ENCODE measurements around the gene TCEAL5.
"Not testable (repeated sequence)": the region's sequence is repeated elsewhere in the genome, so short reads cannot be mapped to it uniquely, and the experiment has no call there.

Gene TCEAL5, protein sequence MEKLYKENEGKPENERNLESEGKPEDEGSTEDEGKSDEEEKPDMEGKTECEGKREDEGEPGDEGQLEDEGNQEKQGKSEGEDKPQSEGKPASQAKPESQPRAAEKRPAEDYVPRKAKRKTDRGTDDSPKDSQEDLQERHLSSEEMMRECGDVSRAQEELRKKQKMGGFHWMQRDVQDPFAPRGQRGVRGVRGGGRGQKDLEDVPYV

DNA sequence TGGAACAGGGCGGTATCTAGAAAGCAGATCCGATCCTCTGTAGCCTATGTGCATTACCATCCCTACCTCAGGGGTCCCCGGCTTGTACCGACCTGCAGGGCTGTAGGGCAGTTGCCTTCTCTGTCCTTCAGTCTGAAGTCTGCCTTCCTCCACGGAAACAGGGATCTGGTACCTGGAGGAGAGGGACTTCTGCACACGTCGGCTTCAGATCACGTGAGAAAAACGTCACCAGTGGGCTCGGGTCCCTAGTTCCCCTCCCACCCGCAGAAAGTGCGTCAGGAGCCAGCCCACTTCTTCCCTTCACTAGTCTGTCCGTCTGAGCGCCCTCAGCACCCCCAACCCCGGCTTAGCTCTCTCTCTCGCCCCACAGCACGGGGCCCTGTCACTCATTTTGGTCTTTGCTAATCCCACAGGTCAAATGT is at the start of gene TCEAL5:
TCEAL5 (minus strand) TSS at position 170 of the 422 bp plus-strand sequence. CDS start 2,187 bp downstream, outside the sequence.
- peaks cover 3% of the 10 kb centered on the region for H3K27me3 ChIP-seq (ENCODE audit: control insufficient read depth, insufficient read depth, low read length)
- no peak within 1 kb of the TSS for H3K27ac ChIP-seq (ENCODE audit: low read depth, low read length)
- H3K36me3 ChIP-seq (ENCODE audit: control insufficient read depth, insufficient read depth, low read length) = no peaks in the 10 kb centered on the region
- no peaks in the 10 kb centered on the region for H3K4me1 ChIP-seq (ENCODE audit: control insufficient read depth, insufficient read depth, low read length)
- no peak within 1 kb of the TSS for H3K4me3 ChIP-seq (ENCODE audit: low read length)
- no peak within 1 kb of the TSS for H3K9ac ChIP-seq (ENCODE audit: low read length)

DNA sequence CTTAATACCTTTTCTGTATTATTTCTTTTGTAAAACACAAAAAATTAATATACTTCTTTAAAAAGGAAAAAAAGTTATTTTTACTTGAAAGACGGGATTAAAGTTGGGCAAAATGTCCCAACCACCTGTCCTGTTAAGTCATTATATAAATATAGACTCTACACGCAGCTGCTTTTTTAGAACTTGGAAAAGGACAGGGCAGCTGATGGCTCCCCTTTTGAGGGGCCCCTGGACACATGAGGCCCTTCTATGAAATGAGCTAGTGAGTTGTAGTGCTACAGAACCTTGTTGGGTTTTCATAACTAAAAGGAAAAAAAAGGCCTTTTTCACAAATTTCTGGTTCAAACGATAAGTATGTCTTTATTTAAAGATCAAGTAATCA is 34.8 kb upstream of the TCEAL5 start:
- Histone ChIP-seq H3K4me1 (ENCODE audit: control insufficient read depth, insufficient read depth, low read length) (no peaks in the 10 kb centered on the region), H3K27ac (ENCODE audit: low read depth, low read length) (no peak overlapping the region), H3K27me3 (ENCODE audit: control insufficient read depth, insufficient read depth, low read length) (peaks cover 4% of the 10 kb centered on the region), H3K4me3 (ENCODE audit: low read length) (no peak overlapping the region), H3K36me3 (ENCODE audit: control insufficient read depth, insufficient read depth, low read length) (no peaks in the 10 kb centered on the region), H3K9ac (ENCODE audit: low read length) (no peak overlapping the region)

DNA sequence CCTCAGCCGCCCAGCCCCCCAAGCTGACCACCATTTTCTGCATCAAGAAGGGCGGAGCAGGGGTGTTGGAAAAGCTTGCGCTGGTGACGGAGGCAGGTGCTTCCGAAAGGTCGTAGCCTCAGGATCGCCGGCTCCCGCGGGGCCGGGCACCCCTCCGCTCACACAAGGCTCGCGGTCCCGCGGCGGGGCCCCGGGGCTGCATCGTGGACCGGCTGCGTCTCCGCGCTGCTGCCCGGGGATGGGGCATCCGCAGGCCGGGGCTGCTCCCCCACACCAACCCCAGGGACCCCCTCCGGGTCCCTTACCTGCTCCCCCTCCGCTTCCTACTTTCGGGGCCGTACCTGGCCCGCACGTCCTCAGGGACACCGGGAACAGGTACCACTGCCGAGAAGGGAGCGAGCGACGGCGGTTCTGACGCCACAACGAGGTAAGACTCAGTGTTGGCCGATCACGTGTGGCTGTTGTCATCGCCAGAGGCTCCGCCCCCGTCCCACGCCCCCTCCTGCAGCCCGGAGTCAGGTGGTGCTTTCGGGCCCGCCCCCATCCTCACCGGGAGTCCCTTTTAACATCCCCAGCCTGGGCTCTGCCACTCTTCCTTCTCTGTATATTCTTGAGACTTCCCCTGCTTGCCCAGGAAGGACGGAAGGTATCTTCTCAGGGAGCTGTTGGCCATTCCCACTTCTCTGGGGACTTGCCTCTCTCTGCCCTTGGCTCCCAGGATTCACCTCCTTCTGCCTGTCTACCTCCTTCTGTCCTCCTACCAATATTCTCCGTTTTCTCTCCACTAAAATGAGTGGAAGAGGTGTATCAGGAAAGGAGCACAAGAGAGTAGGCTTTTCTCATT is 34.2 kb upstream of the TCEAL5 start, which contains the start of gene BEX2:
BEX2 (minus strand) TSS at position 436 of the 844 bp plus-strand sequence. CDS start 1,014 bp downstream, outside the sequence.
- Histone ChIP-seq H3K27me3 (ENCODE audit: control insufficient read depth, insufficient read depth, low read length) (peaks cover 4% of the 10 kb centered on the region), H3K27ac (ENCODE audit: low read depth, low read length) (no peak within 1 kb of the TSS), H3K4me1 (ENCODE audit: control insufficient read depth, insufficient read depth, low read length) (no peaks in the 10 kb centered on the region), H3K9ac (ENCODE audit: low read length) (no peak within 1 kb of the TSS), H3K36me3 (ENCODE audit: control insufficient read depth, insufficient read depth, low read length) (no peaks in the 10 kb centered on the region), H3K4me3 (ENCODE audit: low read length) (peak within 1 kb of the TSS; percentile 42)

DNA sequence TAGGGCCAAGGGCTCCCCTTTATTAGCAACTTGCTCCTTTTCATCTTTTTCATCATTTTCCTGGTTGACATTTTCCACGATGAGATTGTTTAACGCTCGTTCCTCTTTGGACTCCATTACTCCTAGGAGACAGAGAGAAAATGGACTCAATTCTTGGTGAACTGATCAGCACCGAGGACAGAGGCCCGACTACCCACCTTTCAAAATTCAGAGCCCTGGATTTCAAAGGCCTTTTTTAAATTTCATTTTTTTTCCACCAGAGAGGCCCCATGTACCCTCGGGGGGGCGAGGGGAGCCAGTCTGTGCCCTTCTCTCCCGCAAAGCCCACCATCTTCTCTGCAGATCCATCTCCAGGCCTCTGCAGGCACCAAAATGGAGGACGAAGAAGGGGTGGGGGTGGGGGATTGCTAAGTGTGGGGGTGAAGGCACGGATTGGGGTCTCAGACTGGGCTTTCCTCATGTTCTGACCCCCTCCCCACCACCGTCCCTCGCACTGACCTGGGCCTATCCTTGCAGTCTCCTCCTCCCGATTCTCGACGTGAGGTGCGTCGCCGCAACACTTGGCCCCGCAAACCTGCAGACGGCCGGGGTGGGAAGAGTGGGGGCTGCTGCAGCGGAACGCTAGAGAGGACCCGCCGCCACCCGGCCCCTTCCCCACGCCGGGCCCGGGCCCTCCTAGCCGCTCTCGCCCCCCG is 33.5 kb upstream of the TCEAL5 start:
- Histone ChIP-seq H3K36me3 (ENCODE audit: control insufficient read depth, insufficient read depth, low read length) (no peaks in the 10 kb centered on the region), H3K27ac (ENCODE audit: low read depth, low read length) (no peak overlapping the region), H3K4me1 (ENCODE audit: control insufficient read depth, insufficient read depth, low read length) (no peaks in the 10 kb centered on the region), H3K9ac (ENCODE audit: low read length) (no peak overlapping the region), H3K27me3 (ENCODE audit: control insufficient read depth, insufficient read depth, low read length) (peaks cover 4% of the 10 kb centered on the region), H3K4me3 (ENCODE audit: low read length) (peak overlapping the region; percentile 42)

DNA sequence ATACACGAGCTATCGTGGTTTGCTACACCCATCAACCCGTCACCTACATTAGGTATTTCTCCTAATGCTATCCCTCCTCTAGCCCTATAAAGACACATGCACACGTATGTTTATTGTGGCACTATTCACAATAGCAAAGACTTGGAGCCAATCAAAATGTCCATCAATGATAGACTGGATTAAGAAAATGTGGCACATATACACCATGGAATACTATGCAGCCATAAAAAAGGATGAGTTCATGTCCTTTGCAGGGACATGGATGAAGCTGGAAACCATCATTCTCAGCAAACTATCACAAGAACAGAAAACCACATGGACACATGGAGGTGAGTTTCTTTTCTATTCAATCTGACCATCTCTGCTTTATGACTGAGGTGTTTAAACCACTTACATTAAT is 29.1 kb upstream of the TCEAL5 start:
- not testable (repeated sequence) for H3K9ac ChIP-seq (ENCODE audit: low read length); H3K4me3 ChIP-seq (ENCODE audit: low read length); H3K4me1 ChIP-seq (ENCODE audit: control insufficient read depth, insufficient read depth, low read length); H3K36me3 ChIP-seq (ENCODE audit: control insufficient read depth, insufficient read depth, low read length); H3K27me3 ChIP-seq (ENCODE audit: control insufficient read depth, insufficient read depth, low read length); H3K27ac ChIP-seq (ENCODE audit: low read depth, low read length)

DNA sequence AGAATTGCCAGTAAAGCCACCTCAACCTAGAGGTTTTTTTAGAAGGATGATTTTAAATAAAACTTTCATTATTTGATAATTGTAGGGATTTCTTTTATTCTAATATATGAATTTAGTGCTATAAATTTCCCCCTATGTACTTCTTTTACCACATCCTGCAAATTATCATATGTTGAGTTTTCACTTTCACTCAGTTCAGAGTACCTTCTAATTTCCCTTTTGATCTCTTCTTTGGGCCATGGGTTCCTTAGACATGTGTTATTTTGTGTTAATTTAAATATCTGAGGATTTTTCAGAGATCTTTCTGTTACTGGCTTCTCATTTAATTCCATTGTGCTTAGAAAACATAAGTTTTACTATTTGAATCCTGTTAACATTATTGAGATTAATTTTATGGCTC is 28.2 kb upstream of the TCEAL5 start:
- Histone ChIP-seq H3K36me3 (ENCODE audit: control insufficient read depth, insufficient read depth, low read length) (no peaks in the 10 kb centered on the region), H3K4me1 (ENCODE audit: control insufficient read depth, insufficient read depth, low read length) (no peaks in the 10 kb centered on the region), H3K4me3 (ENCODE audit: low read length) (no peak overlapping the region), H3K27ac (ENCODE audit: low read depth, low read length) (no peak overlapping the region), H3K27me3 (ENCODE audit: control insufficient read depth, insufficient read depth, low read length) (peaks cover 4% of the 10 kb centered on the region), H3K9ac (ENCODE audit: low read length) (no peak overlapping the region)

DNA sequence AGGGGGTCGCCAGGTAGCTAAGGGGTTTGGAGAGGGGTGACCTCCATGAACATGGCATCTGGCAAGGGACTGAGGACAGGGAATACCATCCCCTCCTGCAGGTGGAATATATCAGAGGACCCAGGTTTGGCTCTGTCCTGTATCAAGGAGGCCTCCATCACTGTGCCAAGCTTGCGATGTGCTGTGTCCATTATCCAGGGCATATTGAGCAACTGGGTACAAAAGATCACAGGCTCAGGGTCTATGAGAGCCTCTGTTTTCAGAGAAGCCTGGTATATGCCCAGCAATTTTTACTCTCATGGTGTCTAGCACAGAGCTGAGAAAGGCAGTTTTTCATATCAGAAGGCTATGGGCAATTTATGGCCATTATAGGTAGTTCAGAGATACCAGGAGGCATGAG is 16.6 kb upstream of the TCEAL5 start:
- no peaks in the 10 kb centered on the region for H3K36me3 ChIP-seq (ENCODE audit: control insufficient read depth, insufficient read depth, low read length)
- no peak overlapping the region for H3K4me3 ChIP-seq (ENCODE audit: low read length)
- no peaks in the 10 kb centered on the region for H3K4me1 ChIP-seq (ENCODE audit: control insufficient read depth, insufficient read depth, low read length)
- no peaks in the 10 kb centered on the region for H3K27me3 ChIP-seq (ENCODE audit: control insufficient read depth, insufficient read depth, low read length)
- H3K9ac ChIP-seq (ENCODE audit: low read length) = no peak overlapping the region
- no peak overlapping the region for H3K27ac ChIP-seq (ENCODE audit: low read depth, low read length)

DNA sequence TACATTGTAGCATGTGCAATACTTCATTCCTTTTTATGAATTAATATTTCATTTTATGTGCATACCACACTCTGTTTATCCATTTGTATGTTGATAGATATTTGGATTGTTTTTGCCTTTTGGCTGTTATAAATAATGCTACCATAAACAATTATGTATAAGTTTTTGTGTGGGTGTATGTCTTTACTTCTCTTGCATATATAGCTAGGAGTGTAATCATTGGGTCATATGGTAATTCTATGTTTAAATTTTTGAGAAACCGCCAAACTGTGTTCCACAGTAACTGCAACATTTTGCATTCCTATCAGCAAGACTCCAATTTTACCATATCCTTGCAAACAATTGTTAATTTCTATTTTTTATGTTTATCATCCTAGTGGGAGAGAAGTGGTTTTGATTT is 3.1 kb upstream of the TCEAL5 start:
- H3K9ac ChIP-seq (ENCODE audit: low read length) = no peak overlapping the region
- no peaks in the 10 kb centered on the region for H3K36me3 ChIP-seq (ENCODE audit: control insufficient read depth, insufficient read depth, low read length)
- H3K4me1 ChIP-seq (ENCODE audit: control insufficient read depth, insufficient read depth, low read length) = no peaks in the 10 kb centered on the region
- peaks cover 3% of the 10 kb centered on the region for H3K27me3 ChIP-seq (ENCODE audit: control insufficient read depth, insufficient read depth, low read length)
- H3K4me3 ChIP-seq (ENCODE audit: low read length) = no peak overlapping the region
- no peak overlapping the region for H3K27ac ChIP-seq (ENCODE audit: low read depth, low read length)

DNA sequence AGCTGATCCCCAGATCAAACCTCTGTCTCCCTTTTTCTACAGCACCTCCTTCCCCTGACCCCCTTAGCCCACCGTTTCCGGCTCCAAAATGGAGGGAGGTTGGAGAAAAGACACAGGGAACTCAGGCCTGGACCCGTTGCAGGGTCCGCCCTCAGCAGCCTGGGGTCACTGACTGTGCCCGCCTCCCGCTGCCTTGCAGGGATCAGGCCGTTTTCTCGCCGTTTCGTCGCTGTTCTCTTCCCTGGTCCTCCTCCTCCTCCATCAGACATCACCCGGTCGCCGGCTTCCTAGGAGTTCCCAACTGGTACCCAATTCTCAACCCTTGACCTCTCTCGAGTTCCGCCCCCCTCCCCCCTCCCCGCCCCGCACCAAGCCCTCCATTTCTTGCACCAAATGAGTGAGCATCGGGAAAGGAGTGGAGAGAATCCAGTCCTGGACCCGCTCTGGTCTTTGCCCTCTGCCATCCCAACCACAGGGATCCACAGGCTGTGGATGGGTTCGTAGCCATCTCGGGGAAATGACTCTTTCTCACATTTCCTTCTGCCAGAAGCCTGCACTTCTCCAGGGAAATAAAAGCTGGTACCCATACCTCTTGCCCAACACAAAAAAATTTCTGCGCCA is 493 bp downstream of the TCEAL5 start:
- H3K27me3 ChIP-seq (ENCODE audit: control insufficient read depth, insufficient read depth, low read length) = peaks cover 3% of the 10 kb centered on the region
- no peaks in the 10 kb centered on the region for H3K4me1 ChIP-seq (ENCODE audit: control insufficient read depth, insufficient read depth, low read length)
- H3K9ac ChIP-seq (ENCODE audit: low read length) = no peak overlapping the region
- H3K27ac ChIP-seq (ENCODE audit: low read depth, low read length) = no peak overlapping the region
- H3K4me3 ChIP-seq (ENCODE audit: low read length) = no peak overlapping the region
- H3K36me3 ChIP-seq (ENCODE audit: control insufficient read depth, insufficient read depth, low read length) = no peaks in the 10 kb centered on the region

DNA sequence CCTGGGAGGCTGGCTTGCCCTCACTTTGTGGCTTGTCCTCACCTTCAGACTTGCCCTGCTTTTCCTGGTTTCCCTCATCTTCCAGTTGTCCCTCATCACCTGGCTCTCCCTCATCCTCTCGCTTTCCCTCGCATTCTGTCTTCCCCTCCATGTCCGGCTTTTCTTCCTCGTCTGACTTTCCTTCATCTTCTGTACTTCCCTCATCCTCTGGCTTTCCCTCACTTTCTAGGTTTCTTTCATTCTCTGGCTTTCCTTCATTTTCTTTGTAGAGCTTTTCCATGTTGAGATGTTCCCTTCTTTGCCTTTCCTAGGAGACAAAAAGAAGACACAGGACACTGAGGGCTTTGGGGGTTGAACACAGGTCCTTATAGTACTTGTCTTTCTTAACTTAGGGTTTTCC is 2.3 kb downstream of the TCEAL5 start:
- H3K36me3 ChIP-seq (ENCODE audit: control insufficient read depth, insufficient read depth, low read length) = no peaks in the 10 kb centered on the region
- no peak overlapping the region for H3K4me3 ChIP-seq (ENCODE audit: low read length)
- peaks cover 3% of the 10 kb centered on the region for H3K27me3 ChIP-seq (ENCODE audit: control insufficient read depth, insufficient read depth, low read length)
- H3K9ac ChIP-seq (ENCODE audit: low read length) = no peak overlapping the region
- H3K4me1 ChIP-seq (ENCODE audit: control insufficient read depth, insufficient read depth, low read length) = no peaks in the 10 kb centered on the region
- H3K27ac ChIP-seq (ENCODE audit: low read depth, low read length) = no peak overlapping the region

DNA sequence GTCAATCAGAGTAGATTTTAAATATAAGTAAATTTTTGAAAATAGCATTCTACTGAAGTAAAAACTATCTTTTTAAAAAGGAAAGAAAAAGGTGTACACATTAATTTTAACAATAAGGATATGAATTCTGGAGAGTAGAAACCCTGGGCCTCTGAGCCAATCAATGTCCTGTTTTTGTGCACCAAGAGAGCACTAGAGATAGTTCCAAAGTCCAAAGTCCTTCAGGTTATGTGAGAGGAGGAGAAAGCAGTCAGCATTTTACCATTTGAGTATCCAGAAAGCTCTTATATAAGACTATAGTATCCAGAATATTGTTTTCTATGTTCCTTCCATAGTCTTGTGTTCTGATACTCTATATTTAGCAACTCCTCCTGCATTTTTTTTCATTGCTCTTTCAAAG is 18.3 kb downstream of the TCEAL5 start:
- H3K4me1 ChIP-seq (ENCODE audit: control insufficient read depth, insufficient read depth, low read length) = no peaks in the 10 kb centered on the region
- no peak overlapping the region for H3K9ac ChIP-seq (ENCODE audit: low read length)
- no peak overlapping the region for H3K4me3 ChIP-seq (ENCODE audit: low read length)
- no peak overlapping the region for H3K27ac ChIP-seq (ENCODE audit: low read depth, low read length)
- no peaks in the 10 kb centered on the region for H3K27me3 ChIP-seq (ENCODE audit: control insufficient read depth, insufficient read depth, low read length)
- no peaks in the 10 kb centered on the region for H3K36me3 ChIP-seq (ENCODE audit: control insufficient read depth, insufficient read depth, low read length)

DNA sequence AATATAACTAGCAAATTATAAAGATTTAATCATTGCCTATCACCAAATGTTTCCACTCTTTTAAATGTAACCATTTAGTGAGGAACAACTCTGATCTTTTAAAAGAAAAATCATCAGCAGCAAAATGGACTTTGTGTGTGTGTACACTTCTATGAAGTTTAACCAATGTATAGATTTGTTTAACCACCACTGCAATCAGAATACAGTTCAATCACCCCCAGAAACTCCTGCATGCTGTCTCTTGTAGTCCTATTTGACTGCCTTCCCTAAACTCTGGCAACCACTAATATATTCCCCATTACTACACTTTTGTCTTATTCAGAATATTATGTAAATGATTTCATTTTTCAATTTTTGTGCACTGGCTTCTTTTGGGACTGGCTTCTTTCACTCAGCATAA is 19.9 kb downstream of the TCEAL5 start:
- no peaks in the 10 kb centered on the region for H3K27me3 ChIP-seq (ENCODE audit: control insufficient read depth, insufficient read depth, low read length)
- no peaks in the 10 kb centered on the region for H3K4me1 ChIP-seq (ENCODE audit: control insufficient read depth, insufficient read depth, low read length)
- no peaks in the 10 kb centered on the region for H3K36me3 ChIP-seq (ENCODE audit: control insufficient read depth, insufficient read depth, low read length)
- no peak overlapping the region for H3K27ac ChIP-seq (ENCODE audit: low read depth, low read length)
- no peak overlapping the region for H3K4me3 ChIP-seq (ENCODE audit: low read length)
- H3K9ac ChIP-seq (ENCODE audit: low read length) = no peak overlapping the region
